Subcutaneous abdominal adipose tissue (tissue), 5 donors: ENCODE measurements around the gene PCDHAC1.
"Not testable (repeated sequence)": the region's sequence is repeated elsewhere in the genome, so short reads cannot be mapped to it uniquely, and the experiment has no call there.

Source experiments
- H3K27ac ChIP-seq: one replicate; pipeline ENCODE4 v1.7.0; 2013; ENCODE audit warnings: low read depth, mild to moderate bottlenecking, inconsistent platforms, low read length, moderate library complexity
- H3K27me3 ChIP-seq, 5 donors: one replicate each; pipeline ENCODE4 v1.7.0; 2013; ENCODE audit warnings: low read length in 5 of 5, inconsistent platforms in 1 of 5; ENCODE audit not compliant: control insufficient read depth in 5 of 5, insufficient read depth in 4 of 5
- H3K36me3 ChIP-seq, 5 donors: one replicate each; pipeline ENCODE4 v1.7.0; 2013; ENCODE audit warnings: low read length in 5 of 5; ENCODE audit not compliant: control insufficient read depth in 5 of 5, insufficient read depth in 5 of 5
- H3K4me1 ChIP-seq, 5 donors: one replicate each; pipeline ENCODE4 v1.7.0; 2013; ENCODE audit warnings: low read length in 5 of 5, mild to moderate bottlenecking in 3 of 5, moderate library complexity in 1 of 5; ENCODE audit not compliant: control insufficient read depth in 5 of 5, insufficient read depth in 5 of 5
- H3K4me3 ChIP-seq, 5 donors: one replicate each; pipeline ENCODE4 v1.7.0; 2013; ENCODE audit warnings: low read length in 5 of 5, low read depth in 1 of 5
- H3K9ac ChIP-seq, 5 donors: one replicate each; pipeline ENCODE4 v1.7.0; 2013; ENCODE audit warnings: low read length in 5 of 5, mild to moderate bottlenecking in 4 of 5, moderate library complexity in 3 of 5
- H3K9me3 ChIP-seq, 5 donors: one replicate each; pipeline ENCODE4 v1.7.0; 2013; ENCODE audit warnings: low read length in 5 of 5; ENCODE audit not compliant: control insufficient read depth in 5 of 5
- donor health status: healthy.
- donor health status: healthy.
- donor health status: healthy.
- donor health status: healthy.
- donor health status: healthy.

PCDHAC1 gene, protein sequence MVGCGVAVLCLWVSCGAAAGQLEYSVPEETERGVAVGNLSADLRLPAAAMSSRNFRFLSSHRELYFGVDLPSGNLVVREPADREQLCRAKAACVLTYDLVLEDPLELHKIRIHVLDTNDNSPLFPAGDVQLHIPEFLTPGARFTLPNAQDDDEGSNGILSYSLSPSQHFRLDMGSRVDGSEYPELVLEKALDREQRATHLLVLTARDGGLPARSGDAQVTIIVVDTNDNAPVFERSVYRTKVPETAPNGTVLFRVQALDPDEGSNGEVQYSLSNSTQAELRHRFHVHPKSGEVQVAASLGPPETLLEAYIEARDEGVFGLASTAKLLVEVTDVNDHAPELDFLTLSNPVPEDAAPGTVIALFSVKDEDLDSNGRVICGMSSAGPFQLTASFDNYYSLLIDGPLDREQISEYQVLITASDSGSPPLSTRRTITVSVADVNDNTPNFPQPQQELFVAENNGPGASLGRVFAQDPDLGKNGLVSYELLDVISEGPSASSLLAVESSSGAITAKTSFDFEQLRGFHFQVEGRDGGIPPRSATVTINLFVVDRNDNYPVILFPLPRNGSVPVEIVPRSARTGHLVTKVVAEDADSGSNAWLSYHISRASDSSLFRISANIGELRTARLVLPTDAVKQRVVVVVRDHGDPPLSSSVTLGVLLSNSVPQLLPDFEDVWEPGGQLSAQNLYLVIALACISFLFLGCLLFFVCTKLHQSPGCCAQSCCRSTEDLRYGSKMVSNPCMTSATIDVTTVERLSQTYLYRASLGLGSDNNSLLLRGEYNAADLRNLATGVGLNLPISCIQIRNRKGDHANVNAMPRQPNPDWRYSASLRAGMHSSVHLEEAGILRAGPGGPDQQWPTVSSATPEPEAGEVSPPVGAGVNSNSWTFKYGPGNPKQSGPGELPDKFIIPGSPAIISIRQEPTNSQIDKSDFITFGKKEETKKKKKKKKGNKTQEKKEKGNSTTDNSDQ

DNA sequence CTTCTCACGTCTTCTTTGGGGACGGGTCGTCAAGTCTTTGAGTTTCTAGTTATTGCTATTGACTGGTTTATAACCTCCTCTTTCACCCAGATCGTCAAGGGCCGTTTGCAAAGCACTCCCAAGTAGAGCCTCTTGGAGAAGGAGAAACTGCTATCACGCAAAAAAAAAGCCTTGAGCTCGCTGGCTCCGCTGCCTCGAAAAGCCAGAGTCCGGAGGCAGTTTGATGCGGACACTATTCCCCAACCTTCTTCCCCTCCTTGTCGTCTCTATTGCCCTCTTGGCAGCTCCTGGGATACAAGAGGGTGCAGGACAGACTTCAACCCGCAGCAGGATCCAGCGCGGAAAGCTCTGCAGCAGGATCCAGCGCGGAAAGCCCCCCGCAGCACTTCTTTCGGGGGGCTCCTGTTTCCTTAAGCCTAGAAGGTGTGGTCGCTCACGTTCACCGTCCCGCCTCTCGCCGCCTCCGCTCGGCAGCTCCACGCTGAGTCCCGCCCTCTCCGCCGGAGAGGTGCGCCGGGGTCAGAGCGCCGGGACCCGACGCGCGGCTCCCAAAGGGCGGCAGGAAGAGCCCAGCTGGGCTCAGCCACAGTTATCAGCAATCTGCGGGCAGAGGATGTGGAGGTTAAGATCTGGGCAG is at the start of gene PCDHAC1:
Gene PCDHAC1 (plus strand): TSS at position 494 of the 637 bp plus-strand sequence. CDS start 594 bp downstream, outside the sequence.
- H3K9ac ChIP-seq = peak within 1 kb of the TSS in 4 of 5 donors; percentile 39 to 66 (median 50)
- H3K4me3 ChIP-seq = peak within 1 kb of the TSS; percentile 61 to 84 (median 76)
- H3K4me1 ChIP-seq = peaks cover 0 to 23% (median 21%) of the 10 kb centered on the region in 5 donors
- H3K27ac ChIP-seq = no peak within 1 kb of the TSS
- H3K9me3 ChIP-seq = peaks cover 0 to 2% (median 0%) of the 10 kb centered on the region in 5 donors
- no peaks in the 10 kb centered on the region for H3K36me3 ChIP-seq
- peaks cover 0 to 14% (median 5%) of the 10 kb centered on the region in 5 donors for H3K27me3 ChIP-seq

DNA sequence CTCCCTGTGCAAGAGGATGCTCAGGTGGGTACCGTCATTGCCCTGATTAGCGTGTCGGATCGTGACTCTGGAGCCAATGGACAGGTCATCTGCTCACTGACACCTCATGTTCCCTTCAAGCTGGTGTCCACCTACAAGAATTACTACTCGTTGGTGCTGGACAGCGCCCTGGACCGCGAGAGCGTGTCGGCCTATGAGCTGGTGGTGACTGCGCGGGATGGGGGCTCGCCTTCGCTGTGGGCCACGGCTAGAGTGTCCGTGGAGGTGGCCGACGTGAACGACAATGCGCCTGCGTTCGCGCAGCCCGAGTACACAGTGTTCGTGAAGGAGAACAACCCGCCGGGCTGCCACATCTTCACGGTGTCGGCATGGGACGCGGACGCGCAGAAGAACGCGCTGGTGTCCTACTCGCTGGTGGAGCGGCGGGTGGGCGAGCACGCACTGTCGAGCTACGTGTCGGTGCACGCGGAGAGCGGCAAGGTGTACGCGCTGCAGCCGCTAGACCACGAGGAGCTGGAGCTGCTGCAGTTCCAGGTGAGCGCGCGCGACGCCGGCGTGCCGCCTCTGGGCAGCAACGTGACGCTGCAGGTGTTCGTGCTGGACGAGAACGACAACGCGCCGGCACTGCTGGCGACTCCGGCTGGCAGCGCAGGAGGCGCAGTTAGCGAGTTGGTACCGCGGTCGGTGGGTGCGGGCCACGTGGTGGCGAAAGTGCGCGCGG is 49.4 kb upstream of the PCDHAC1 start:
- H3K9me3 ChIP-seq = peaks cover 2 to 21% (median 16%) of the 10 kb centered on the region in 5 donors
- peaks cover 0 to 17% (median 3%) of the 10 kb centered on the region in 5 donors for H3K27me3 ChIP-seq
- not testable (repeated sequence) for H3K4me1 ChIP-seq, H3K27ac ChIP-seq, H3K9ac ChIP-seq, H3K36me3 ChIP-seq, H3K4me3 ChIP-seq

DNA sequence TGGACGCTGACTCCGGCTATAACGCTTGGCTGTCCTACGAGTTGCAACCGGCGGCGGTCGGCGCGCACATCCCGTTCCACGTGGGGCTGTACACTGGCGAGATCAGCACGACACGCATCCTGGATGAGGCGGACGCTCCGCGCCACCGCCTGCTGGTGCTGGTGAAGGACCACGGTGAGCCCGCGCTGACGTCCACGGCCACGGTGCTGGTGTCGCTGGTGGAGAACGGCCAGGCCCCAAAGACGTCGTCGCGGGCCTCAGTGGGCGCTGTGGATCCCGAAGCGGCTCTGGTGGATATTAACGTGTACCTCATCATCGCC is 48.9 kb upstream of the PCDHAC1 start:
- H3K27me3 ChIP-seq = peaks cover 0 to 16% (median 3%) of the 10 kb centered on the region in 5 donors

DNA sequence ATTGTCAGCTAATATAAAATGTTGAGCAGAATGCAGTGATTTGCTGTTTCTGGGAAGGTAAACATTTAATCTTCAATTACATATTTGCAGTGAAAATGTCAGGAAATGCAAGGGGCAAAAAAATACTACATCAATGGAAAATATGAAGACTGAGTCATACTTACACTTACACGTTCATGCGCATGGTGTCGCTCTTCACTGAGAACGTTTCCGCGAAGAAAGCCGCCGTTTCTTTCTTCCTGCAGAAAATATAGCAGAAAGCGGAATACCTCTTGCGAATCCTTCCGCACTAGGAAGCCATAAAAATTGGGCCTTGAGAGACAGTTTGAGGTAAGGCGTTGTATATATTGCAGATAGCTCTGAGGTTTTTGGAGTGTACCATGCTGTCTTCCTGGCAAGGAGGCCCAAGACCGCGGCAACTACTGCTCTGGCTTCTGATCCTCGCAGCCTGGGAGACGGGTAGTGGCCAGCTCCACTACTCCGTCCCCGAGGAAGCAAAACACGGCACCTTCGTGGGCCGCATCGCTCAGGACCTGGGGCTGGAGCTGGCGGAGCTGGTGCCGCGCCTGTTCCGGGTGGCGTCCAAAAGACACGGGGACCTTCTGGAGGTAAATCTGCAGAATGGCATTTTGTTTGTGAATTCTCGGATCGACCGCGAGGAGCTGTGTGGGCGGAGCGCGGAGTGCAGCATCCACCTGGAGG is 44.1 kb upstream of the PCDHAC1 start, which contains the start of gene PCDHA13:
Gene PCDHA13 (plus strand): TSS at position 236 of the 702 bp plus-strand sequence. CDS start 145 bp downstream, at position 381.
- Histone ChIP-seq H3K36me3 (no peaks in the 10 kb centered on the region), H3K27ac (no peak within 1 kb of the TSS), H3K4me1 (peaks cover 0 to 9% (median 0%) of the 10 kb centered on the region in 5 donors), H3K9me3 (peaks cover 2 to 30% (median 25%) of the 10 kb centered on the region in 5 donors), H3K9ac (no peak within 1 kb of the TSS), H3K4me3 (peak within 1 kb of the TSS; percentile 27 to 69 (median 61)), H3K27me3 (peaks cover 0 to 13% (median 4%) of the 10 kb centered on the region in 5 donors)

More for the DNA sequence above, 48.9 kb upstream of the PCDHAC1 start:
- Histone ChIP-seq H3K27ac (no peak overlapping the region), H3K9ac (no peak overlapping the region), H3K36me3 (no peaks in the 10 kb centered on the region), H3K4me3 (peak overlapping the region in 1 of 5 donors; percentile 7), H3K9me3 (peaks cover 2 to 21% (median 16%) of the 10 kb centered on the region in 5 donors), H3K4me1 (peaks cover 0 to 5% (median 0%) of the 10 kb centered on the region in 5 donors)

DNA sequence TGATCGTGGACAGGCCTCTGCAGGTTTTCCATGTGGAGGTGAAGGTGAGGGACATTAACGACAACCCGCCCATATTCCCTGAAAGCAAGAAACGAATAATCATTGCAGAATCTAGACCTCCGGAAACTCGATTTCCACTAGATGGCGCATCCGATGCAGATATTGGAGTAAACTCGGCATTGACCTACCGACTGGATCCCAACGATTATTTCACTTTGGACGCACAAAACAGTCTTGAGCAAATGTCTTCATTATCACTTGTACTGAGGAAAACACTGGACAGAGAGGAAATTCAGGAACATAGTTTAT is 43.6 kb upstream of the PCDHAC1 start:
- H3K9me3 ChIP-seq = peaks cover 2 to 25% (median 20%) of the 10 kb centered on the region in 5 donors
- no peaks in the 10 kb centered on the region for H3K36me3 ChIP-seq
- peaks cover 0 to 9% (median 0%) of the 10 kb centered on the region in 5 donors for H3K4me1 ChIP-seq
- H3K27ac ChIP-seq = no peak overlapping the region
- H3K4me3 ChIP-seq = peak overlapping the region; percentile 27 to 67 (median 51)
- H3K27me3 ChIP-seq = peaks cover 0 to 8% (median 4%) of the 10 kb centered on the region in 5 donors
- H3K9ac ChIP-seq = no peak overlapping the region

DNA sequence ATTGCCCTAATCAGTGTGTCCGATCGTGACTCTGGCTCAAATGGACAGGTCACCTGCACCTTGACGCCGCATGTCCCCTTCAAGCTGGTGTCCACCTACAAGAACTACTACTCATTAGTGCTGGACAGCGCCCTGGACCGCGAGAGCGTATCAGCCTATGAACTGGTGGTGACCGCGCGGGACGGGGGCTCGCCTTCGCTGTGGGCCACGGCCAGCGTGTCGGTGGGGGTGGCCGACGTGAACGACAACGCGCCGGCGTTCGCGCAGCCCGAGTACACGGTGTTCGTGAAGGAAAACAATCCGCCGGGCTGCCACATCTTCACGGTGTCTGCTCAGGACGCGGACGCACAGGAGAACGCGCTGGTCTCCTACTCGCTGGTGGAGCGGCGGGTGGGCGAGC is 42.7 kb upstream of the PCDHAC1 start:
- peaks cover 0 to 7% (median 4%) of the 10 kb centered on the region in 5 donors for H3K27me3 ChIP-seq
- H3K27ac ChIP-seq = no peak overlapping the region
- H3K9me3 ChIP-seq = peaks cover 2 to 24% (median 19%) of the 10 kb centered on the region in 5 donors
- no peak overlapping the region for H3K9ac ChIP-seq
- peaks cover 0 to 9% (median 0%) of the 10 kb centered on the region in 5 donors for H3K4me1 ChIP-seq
- peak overlapping the region in 1 of 5 donors; percentile 17 for H3K4me3 ChIP-seq
- no peaks in the 10 kb centered on the region for H3K36me3 ChIP-seq

DNA sequence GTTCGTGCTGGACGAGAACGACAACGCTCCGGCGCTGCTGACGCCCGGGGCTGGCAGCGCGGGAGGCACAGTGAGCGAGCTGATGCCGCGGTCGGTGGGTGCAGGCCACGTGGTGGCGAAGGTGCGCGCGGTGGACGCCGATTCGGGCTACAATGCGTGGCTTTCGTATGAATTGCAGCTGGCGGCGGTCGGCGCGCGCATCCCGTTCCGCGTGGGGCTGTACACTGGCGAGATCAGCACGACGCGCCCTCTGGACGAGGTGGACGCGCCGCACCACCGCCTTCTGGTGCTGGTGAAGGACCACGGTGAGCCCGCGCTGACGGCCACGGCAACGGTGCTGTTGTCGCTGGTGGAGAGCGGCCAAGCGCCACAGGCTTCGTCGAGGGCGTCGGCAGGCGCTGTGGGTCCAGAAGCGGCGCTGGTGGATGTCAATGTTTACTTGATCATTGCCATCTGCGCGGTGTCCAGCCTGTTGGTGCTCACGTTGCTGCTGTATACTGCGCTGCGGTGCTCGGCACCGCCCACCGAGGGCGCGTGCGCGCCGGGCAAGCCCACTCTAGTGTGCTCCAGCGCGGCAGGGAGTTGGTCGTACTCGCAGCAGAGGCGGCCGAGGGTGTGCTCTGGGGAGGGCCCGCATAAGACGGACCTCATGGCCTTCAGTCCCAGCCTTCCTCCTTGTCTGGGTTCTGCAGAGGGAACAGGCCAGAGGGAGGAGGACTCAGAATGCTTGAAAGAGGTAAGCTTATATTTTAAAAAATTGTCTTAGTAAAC is 42.0 kb upstream of the PCDHAC1 start:
- no peak overlapping the region for H3K9ac ChIP-seq
- peaks cover 0 to 7% (median 4%) of the 10 kb centered on the region in 5 donors for H3K27me3 ChIP-seq
- peaks cover 0 to 9% (median 0%) of the 10 kb centered on the region in 5 donors for H3K4me1 ChIP-seq
- peak overlapping the region in 1 of 5 donors; percentile 17 for H3K4me3 ChIP-seq
- H3K27ac ChIP-seq = no peak overlapping the region
- H3K36me3 ChIP-seq = no peaks in the 10 kb centered on the region
- peaks cover 2 to 24% (median 19%) of the 10 kb centered on the region in 5 donors for H3K9me3 ChIP-seq

DNA sequence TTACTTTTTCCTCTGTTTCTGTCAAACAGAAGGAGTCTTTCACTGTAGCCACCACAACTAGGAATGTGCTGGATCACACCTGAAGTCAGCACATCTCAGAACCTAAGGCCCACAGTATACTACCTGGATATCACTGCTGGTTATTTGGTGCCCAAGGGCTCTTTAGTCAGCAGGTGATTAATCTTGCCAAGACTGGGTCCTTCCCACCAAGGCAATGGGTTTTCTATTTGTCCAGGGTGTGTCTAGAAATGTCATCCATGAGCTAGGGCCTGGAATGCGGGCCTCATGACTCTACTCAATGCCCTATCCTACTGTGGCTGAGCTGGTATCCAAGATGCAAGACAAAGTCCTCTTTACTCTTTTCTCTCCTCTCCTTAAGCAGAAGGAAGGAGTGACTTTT is 9.8 kb upstream of the PCDHAC1 start:
- Histone ChIP-seq H3K4me1 (no peaks in the 10 kb centered on the region), H3K36me3 (no peaks in the 10 kb centered on the region), H3K9me3 (peaks cover 0 to 13% (median 5%) of the 10 kb centered on the region in 5 donors)

More for the DNA sequence above, 9.8 kb upstream of the PCDHAC1 start:
- H3K27me3 ChIP-seq = no peaks in the 10 kb centered on the region
- H3K4me3 ChIP-seq = no peak overlapping the region
- no peak overlapping the region for H3K9ac ChIP-seq
- H3K27ac ChIP-seq = no peak overlapping the region
